Kidney (tissue), 14 donors: Measurements from ENCODE around the gene ARHGEF1. TPM values are rescaled to one million over a fixed set of nuclear protein-coding genes. Genes with fewer than 3 reads are reported as not detected.

Experiments used
- DNase-seq, 5 donors: peaks; one replicate each; pipeline ENCODE4 v3.0.0-alpha.2; 2013 to 2020
- FAIRE-seq: peaks from 2 replicates; lab custom pipeline; 2012; peaks lifted over from hg19 to GRCh38; lab: Jason Lieb, UNC
- H3K27ac ChIP-seq, 2 donors: one replicate each; pipeline ENCODE4 v1.7.0; 2013; ENCODE audit warnings: low read depth in 2 of 2, low read length in 2 of 2, inconsistent platforms in 1 of 2
- H3K27me3 ChIP-seq: one replicate; pipeline ENCODE4 v1.7.1; 2013; ENCODE audit warnings: low read length, inconsistent platforms; ENCODE audit not compliant: control insufficient read depth, insufficient read depth
- H3K36me3 ChIP-seq, 3 donors: one replicate each; pipeline versions ENCODE4 v1.7.0 to v1.7.1; 2013; ENCODE audit warnings: low read length in 3 of 3, control low read depth in 1 of 3, inconsistent platforms in 1 of 3; ENCODE audit not compliant: insufficient read depth in 3 of 3, control insufficient read depth in 2 of 3
- H3K4me1 ChIP-seq, 3 donors: one replicate each; pipeline versions ENCODE4 v1.7.0 to v1.7.1; 2013; ENCODE audit warnings: low read length in 3 of 3, inconsistent platforms in 1 of 3, low read depth in 1 of 3; ENCODE audit not compliant: control insufficient read depth in 2 of 3, insufficient read depth in 2 of 3
- H3K4me3 ChIP-seq, 3 donors: one replicate each; pipeline versions ENCODE4 v1.7.0 to v1.8.1; 2013; ENCODE audit warnings: low read length in 3 of 3, control low read depth in 1 of 3, inconsistent platforms in 1 of 3
- H3K9ac ChIP-seq, 3 donors: one replicate each; pipeline versions ENCODE4 v1.7.0 to v1.7.1; 2013; ENCODE audit warnings: low read length in 3 of 3, control low read depth in 1 of 3, inconsistent platforms in 1 of 3
- H3K9me3 ChIP-seq, 3 donors: one replicate each; pipeline versions ENCODE4 v1.7.0 to v1.7.1; 2013; ENCODE audit warnings: low read length in 3 of 3, control low read depth in 1 of 3, inconsistent platforms in 1 of 3; ENCODE audit not compliant: control insufficient read depth in 2 of 3, insufficient read depth in 1 of 3
- intact Hi-C: fragments of 100-400 bp; cut with DNase I; formaldehyde crosslinking; loops from one replicate; pipeline ENCODE4 v1.11.1; 2022
- polyA plus RNA-seq: library from polyadenylated mRNA; stranded (reverse); fragments of 350-450 nt; fragmentation: Illumina TruSeq; extraction: RNeasy Lipid Tissue Mini Kit (QIAGEN cat#74804); gene quantifications from one replicate; pipeline ENCODE4 v1.2.3, GENCODE V29; 2014; ENCODE audit warnings: low read depth, low replicate concordance; ENCODE audit not compliant: insufficient read depth
- total RNA-seq: library from RNA; stranded (reverse); fragmentation: NEBNext Ultra II Directional; extraction: Animal tissue kit (Norgen Biotek cat#: 25700); gene quantifications from one replicate; pipeline ENCODE4 v1.2.1, GENCODE V29; 2021
- TF ChIP-seq, protein P1 (sequence below): IDR thresholded peaks from 3 replicates; pipeline ENCODE4 v1.5.1; 2012; ENCODE audit warnings: mild to moderate bottlenecking, moderate library complexity, borderline replicate concordance; ENCODE audit not compliant: insufficient read depth; ENCODE audit errors: extremely low read depth
- donor health status: control.
- donor health status: control.
- donor health status: control.
- donor health status: control.
- donor health status: control.
- donor health status: DM: yes; HTN: yes; CAD: no.
- donor health status: Normal renal cell carcinoma (clear cell type).

ARHGEF1 gene
- total and polyA plus RNA-seq, 2 donors from 2014 or later = 39.0 to 139 TPM

DNA sequence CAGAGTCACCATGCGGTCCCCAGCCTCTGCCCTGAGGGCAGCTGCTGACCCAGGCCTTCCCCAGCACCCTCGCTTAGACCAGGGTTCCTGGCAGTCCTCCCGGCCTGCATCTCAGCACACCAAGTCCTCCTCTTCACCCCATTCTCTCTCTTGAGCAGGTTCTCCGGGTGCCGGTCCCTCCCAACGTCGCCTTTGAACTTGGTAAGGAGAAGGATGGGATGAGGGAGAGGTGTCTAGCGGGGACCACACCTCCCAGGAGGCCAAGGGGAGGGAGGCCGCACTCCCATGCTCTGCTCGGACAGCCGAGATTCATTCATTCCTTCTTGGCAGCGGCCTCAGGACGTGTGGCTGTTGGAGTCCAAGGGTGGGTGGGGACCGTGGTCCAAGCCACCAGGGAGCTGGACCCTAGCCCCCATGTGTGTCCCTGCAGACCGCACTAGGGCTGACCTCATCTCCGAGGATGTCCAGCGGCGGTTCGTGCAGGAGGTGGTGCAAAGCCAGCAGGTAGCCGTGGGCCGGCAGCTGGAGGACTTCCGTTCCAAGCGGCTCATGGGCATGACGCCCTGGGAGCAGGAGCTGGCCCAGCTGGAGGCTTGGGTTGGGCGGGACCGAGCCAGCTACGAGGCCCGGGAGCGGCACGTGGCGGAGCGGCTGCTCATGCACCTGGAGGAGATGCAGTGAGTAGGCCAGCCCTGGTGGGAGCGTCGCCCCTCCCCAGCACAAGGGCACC, 9.4 kb downstream of the ARHGEF1 start:
- Histone ChIP-seq H3K9me3 (no peaks in the 10 kb centered on the region), H3K4me1 (peaks cover 0 to 1% (median 0%) of the 10 kb centered on the region in 3 donors), H3K9ac (no peak overlapping the region), H3K27me3 (no peaks in the 10 kb centered on the region), H3K4me3 (no peak overlapping the region), H3K36me3 (peaks cover 0 to 29% (median 13%) of the 10 kb centered on the region in 3 donors), H3K27ac (no peak overlapping the region)
- DNase-seq = no peak
- intact Hi-C loops = no loop called here
- TF ChIP-seq, protein P1, sequence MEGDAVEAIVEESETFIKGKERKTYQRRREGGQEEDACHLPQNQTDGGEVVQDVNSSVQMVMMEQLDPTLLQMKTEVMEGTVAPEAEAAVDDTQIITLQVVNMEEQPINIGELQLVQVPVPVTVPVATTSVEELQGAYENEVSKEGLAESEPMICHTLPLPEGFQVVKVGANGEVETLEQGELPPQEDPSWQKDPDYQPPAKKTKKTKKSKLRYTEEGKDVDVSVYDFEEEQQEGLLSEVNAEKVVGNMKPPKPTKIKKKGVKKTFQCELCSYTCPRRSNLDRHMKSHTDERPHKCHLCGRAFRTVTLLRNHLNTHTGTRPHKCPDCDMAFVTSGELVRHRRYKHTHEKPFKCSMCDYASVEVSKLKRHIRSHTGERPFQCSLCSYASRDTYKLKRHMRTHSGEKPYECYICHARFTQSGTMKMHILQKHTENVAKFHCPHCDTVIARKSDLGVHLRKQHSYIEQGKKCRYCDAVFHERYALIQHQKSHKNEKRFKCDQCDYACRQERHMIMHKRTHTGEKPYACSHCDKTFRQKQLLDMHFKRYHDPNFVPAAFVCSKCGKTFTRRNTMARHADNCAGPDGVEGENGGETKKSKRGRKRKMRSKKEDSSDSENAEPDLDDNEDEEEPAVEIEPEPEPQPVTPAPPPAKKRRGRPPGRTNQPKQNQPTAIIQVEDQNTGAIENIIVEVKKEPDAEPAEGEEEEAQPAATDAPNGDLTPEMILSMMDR = no peak
- no peak for FAIRE-seq

DNA sequence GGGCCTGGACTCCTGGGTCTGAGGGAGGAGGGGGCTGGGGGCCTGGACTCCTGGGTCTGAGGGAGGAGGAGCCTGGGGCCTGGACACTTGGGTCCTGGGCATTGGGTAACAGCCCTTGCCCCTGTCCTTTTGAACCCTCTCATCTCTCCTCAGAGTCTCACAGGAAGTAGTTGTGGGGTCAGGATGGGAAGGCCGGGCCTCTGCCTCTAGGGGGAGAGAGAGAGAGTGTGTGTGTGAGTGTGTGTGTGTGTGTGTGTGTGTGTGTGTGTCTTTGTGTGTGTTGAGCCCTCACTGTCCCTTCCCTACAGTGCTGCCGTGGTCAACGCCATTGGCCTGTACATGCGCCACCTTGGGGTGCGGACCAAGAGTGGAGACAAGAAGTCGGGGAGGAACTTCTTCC, 10.9 kb downstream of the ARHGEF1 start:
- Histone ChIP-seq H3K9ac (no peak overlapping the region), H3K9me3 (no peaks in the 10 kb centered on the region), H3K4me1 (no peaks in the 10 kb centered on the region), H3K36me3 (peaks cover 0 to 29% (median 18%) of the 10 kb centered on the region in 3 donors), H3K27ac (no peak overlapping the region), H3K4me3 (no peak overlapping the region), H3K27me3 (no peaks in the 10 kb centered on the region)
- intact Hi-C loops = no loop called here
- DNase-seq (peak in 1 of 5 donors; percentile 42), FAIRE-seq (no peak)
- TF ChIP-seq, protein P1 = no peak

DNA sequence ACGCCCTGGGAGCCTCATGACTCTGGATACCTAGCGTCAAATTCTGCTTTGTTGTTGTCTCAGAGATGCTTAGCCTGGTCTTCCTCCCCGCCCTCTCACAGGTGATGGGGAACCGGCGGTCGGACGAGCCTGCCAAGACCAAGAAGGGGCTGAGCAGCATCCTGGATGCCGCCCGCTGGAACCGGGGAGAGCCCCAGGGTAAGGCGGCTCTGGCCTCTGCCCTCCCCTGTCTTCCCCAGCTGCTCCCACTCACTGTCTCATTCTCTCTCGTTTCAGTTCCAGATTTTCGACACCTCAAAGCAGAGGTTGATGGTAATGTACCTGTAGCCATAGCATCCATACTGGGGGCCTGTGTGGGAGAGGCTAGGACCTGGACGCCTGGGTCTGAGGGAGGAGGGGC, 11.4 kb downstream of the ARHGEF1 start:
- no peak for FAIRE-seq
- peaks cover 0 to 29% (median 18%) of the 10 kb centered on the region in 3 donors for H3K36me3 ChIP-seq
- DNase-seq = no peak
- no peak overlapping the region for H3K9ac ChIP-seq
- intact Hi-C loops = no loop called here
- H3K9me3 ChIP-seq = no peaks in the 10 kb centered on the region
- TF ChIP-seq, protein P1 = no peak
- H3K27ac ChIP-seq = no peak overlapping the region
- H3K27me3 ChIP-seq = no peaks in the 10 kb centered on the region
- no peak overlapping the region for H3K4me3 ChIP-seq
- no peaks in the 10 kb centered on the region for H3K4me1 ChIP-seq
